ENCODE results near the gene TBC1D7.

The TBC1D7 gene

DNA sequence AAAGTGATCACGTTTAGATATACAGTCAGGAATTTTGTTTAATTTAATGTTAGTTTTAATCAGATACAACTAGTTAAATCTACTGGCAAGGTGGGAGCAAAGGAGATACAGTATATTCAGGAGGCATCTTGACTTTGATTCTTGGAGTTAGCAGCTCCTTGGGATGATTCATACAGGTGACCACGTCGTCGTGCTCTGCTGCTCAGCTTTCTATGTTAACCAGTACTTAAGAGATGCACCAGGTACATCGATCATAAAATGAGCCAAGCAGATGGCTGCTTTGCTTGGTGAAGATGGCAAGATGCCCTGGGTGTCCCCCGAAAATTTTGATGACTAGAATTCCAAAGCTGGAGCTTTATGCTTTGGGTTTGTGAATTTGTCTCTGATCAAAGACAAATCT is 64.7 kb downstream of the TBC1D7 start:
- DNase-seq = no peak

DNA sequence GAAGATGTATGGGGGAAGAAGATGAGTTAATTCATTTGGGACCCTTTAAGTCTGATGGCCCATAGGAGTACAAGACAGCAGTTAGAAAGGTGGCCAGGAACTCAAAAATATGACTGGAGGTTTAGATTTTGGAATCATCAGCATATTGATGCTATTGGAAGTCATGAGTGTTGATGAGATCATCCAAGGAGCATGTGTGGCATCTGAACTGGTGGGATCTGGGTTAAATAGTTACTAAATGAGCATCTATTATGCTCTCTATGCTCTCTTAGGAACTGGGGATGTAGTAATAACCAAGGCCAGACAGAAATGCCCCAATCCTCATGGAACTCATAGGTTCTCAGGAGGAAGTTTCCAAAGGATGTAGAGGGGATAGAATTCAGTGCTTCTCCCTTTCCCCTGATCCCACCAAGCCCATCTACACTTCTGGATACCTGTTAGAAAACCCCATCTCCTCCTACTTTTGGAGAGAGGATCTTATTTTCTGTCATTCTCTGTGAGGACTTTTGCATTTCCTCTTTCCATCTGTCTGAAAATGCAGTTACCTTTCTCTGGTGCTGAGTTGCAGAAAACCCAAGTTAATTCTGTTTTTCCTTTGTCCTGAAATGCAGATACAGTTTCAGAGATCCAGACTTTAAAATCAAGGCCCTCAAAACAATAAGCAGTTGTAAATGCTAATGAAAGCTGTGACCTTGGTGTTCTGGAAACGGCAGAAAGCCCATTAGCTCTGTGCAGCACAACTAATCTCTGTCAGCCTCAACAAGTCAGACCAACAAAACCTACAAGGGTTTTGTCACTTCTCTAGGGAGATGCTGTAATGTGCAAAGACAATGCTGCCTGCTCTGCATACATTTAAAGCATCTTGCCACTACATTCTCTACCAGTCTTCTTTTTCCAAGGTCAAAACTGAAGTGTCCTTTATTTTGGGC is 65.8 kb downstream of the TBC1D7 start:
- DNase-seq = no peak

DNA sequence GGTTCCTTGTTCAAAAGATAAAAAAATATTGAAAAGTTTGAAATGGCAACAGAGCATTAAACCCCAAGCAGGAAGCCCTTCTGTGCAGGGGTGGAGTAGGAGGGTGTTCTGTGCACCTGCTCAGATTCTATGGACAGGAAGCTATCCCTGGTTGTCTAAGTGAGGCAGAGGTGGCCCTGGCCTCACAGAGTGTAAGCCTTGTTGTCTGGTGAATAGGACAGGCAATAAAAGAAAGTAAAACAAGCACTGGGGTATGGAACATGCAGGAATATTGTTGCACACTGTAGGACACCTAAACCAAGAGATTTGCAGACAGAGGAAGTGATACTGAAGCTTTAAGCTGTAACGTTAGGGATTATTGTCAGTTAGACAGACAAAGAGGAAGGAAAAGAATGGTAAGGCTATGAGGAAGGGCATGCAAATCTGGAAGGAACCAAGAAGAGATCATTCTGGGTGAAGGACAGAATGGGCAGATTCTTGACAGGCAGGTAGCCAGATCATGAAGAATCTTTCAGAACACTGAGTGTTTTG is 66.8 kb downstream of the TBC1D7 start:
- no peak for DNase-seq

DNA sequence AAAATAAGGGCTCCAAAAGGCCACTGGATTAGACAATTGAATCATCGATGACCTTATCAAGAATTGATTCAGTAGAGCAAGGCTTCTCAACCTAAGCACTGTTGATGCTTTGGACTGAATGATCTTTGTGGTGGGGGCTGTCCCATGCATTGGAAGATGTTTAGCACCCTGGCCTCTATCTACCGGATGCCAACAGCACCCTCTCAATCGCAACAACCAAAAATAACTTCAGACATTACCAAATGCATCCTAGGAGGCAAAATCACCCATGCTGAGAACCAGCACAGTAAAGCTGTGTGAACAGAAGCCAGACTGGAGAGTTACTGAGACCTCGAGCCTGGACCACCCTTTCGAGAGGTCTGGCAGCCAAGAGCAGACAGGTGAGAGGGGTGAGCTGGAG is 67.5 kb downstream of the TBC1D7 start:
- DNase-seq = no peak

DNA sequence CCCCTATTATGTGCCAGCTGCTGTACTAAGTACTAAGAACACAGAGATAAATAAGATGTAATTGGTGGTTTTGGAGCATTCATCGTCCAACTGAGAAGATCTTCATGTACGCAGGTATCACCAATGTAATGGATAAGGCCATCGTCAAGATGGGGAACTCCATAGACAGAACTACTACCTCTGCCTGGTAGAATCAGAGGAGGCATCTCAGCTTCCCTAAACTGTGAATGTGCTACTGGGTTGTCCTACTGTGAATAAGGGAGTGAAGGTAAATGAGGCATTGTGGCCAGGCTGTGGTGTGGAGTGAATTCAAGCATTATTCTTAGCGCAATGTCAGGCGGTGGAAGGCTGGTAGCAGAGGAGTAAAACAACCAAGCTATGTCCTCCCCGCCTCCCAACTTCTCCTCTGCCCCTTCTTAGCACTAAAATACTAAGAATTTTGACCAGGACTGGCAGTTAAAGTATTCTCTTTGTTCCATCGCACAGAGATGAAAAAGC is 68.2 kb downstream of the TBC1D7 start:
- DNase-seq = no peak

DNA sequence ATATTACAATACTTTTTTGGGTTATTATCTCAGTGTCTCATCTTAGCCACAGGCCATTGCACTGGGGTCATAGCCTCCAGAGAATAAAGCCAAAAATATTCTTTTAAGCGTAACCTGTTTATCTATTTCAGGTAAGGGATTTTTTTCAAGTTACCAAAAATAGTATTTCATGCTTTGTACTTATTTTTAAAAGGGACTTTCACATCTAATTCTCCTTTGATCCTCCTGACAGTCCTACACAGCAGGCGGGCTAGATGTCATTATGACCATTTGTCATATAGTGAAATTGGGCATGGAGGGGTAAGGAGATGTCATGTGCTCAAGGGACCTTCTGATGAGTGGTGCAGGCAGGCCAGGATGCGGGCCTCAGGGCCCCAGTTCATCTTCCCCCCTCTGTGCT is 68.9 kb downstream of the TBC1D7 start:
- no peak for DNase-seq

DNA sequence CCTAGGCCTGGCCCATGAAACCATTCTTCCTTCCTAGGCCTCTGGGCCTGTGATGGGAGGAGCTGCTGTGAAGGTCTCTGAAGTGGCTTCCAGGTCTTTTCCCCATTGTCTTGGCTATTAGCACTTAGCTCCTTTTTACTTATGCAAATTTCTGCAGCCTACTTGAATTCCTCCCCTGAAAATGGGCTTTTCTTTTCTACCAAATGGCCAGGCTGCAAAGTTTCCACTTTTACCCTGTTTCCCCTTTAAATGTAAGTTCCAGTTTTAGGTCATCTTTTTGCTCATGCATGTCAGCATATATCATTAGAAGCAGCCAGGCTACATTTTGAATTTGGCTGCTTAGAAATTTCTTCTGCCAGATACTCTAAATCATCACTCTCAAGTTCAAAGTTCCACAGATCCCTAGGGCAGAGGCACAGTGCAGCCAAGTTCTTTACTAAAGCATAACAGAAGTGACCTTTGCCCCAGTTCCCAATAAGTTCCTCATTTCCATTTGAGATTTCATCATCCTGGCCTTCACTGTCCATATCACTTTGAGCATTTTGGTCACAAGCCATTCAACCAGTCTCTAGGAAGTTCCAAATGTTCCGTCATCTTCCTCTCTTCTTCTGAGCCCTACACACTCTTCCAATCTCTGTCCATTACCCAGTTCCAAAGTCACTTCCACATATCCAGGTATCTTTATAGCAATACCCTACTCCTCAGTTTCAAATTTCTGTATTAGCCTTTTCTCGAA is 71.9 kb downstream of the TBC1D7 start:
- DNase-seq = no peak

All from NCI-H187 (cell line).